Stimulated activated naive CD4-positive, alpha-beta T cell treated with Interleukin-2 at 50 U/mL for 16 hours (primary cell): ENCODE results near the gene MEAF6.

ENCODE experiments used
- DNase-seq: peaks from one replicate; lab custom pipeline; 2025; lab: John Stamatoyannopoulos, UW

Gene MEAF6

DNA sequence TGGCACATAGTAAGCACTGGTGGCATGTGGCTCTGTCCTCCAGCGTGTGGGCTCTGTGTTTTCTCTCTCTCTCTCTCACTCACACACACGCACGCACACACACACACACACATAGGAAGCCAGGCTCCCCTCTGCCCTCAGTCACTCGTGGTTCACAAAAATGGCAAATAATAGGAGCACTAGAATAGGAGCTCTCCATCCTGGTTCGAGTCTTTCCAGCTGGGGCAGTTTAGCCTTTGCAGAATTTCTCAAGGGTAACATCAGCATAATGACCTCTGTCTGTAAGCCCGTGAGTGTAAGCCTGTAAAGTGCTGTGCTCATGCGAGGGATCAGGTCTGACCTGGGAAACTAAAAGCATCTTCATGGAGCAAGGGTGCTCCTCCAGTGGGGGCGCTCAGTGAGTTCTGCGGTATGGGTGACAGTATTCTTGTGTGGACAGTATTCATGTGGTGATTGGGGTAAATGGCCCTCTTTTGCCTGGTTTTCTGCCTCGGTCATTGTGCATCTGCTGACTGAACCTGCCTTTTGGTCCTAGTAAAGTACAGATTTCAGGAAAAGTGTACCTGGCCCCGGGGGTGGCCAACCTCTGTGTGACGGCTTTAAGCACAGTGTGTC lies 41.0 kb downstream of the MEAF6 start:
- DNase-seq = peak; percentile 52

DNA sequence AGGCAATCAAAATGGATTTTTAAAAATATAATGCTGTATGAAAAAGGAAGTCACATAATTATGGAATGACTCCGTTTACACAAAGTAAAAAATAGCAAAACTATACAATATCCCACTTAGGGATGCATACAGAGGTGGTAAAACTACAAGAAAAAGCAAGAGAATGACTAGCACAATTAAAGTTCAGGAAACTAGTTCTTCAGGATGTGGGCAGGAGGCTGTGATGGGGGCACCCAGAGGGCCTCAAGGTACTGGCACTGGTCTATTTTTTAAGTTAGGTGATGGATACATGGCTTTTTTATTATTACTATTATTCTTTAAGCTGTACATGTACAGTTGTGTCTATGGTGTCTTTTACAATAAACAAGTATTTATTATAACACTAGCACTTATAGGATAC lies 41.6 kb downstream of the MEAF6 start:
- no peak for DNase-seq

DNA sequence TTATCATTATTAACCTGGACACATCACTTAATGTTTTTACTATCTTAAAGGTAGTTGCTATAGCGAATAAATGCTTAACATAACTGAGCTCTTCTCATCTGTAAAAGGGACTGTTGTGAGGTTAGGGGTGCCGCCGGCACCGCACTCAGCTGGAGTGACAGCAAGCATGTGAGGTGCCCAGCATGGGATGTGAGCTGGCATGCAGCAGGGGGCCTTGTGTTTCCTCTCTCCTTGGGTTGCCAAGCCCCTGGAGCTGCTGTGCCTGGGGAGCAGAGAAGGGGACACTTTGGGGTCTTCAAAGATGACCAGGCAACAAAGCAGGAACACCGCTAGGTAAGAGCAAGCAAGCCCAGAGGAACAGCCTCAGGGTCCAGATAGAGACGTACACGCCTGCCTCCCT lies 42.3 kb downstream of the MEAF6 start:
- DNase-seq = no peak

DNA sequence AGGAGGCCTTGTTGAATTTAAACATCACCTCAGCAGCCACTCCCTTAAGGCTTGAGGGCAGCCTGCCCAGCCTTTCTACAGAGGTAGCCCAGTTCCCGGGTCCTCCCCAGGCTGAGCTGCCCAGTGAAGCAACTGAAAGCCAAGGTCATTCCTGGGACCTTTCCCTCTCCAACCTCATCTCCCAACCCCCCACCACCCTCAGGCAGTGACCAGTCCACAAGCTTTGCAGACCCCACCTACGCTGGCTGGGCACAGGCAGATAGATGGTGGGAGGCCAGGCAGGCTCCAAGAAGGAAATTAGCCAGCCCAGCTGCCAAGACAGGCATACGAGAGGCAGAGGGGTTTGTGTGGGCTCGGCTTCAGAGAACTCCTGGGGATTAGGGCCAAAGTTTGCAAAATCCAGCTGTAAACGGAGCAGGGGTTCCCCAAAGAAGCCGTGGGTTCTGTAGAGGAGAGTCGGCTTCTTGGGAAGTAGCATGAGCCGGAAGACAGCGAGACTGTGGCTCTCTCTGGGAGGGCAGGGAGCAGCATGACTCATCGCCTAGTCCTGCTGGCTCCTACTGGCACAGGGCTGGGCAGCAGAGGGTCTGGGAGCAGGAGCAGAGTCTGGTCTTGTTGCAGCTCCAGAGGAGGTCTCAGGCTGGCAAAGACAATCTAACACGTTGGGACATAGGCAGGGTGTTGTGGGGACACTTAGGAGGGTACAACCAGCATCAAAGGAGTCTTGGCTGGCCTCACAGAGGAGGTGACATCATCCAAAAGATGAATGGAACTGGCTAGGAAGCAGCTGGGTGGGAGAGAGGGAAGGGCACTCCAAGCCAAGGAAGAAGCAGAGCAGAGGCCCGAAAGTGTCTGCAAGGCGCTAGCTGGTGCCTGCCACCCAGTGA lies 43.0 kb downstream of the MEAF6 start:
- DNase-seq = no peak

DNA sequence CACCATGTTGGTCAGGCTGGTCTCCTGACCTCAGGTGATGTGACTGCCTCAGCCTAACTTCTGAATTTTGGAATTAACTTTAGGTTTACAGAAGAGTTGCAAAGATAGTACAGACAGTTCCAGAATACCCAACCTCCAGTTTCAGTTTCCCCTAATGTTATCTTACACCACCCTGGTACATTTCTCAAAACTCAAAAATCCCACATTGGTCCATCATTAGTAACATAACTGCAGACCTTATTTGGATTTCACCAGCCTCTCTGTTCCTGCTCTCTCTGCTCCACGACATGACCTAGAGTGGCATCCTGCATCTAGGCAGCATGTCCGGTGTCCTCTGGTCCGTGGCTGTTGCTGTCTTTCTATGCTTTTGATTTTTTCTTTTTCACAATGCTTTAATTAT lies 45.2 kb downstream of the MEAF6 start:
- no peak for DNase-seq

DNA sequence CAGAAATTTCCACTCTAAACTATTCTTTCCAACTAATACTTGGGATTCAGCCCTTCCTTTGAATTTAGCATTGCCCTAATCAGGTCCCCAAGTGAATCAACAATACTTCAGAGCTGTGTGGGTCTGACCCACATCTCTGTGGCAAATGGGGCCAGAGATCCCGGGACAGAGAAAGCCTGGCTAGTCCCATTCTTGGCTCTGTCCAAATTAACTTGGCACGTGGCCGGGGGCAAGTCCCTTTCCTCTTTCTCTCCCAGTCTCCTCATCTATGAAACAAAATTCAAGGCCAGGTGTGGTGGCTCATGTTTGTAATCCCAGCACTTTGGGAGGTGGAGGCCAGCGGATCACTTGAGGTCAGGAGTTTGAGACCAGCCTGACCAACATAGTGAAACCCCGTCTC lies 46.5 kb downstream of the MEAF6 start:
- DNase-seq = no peak

DNA sequence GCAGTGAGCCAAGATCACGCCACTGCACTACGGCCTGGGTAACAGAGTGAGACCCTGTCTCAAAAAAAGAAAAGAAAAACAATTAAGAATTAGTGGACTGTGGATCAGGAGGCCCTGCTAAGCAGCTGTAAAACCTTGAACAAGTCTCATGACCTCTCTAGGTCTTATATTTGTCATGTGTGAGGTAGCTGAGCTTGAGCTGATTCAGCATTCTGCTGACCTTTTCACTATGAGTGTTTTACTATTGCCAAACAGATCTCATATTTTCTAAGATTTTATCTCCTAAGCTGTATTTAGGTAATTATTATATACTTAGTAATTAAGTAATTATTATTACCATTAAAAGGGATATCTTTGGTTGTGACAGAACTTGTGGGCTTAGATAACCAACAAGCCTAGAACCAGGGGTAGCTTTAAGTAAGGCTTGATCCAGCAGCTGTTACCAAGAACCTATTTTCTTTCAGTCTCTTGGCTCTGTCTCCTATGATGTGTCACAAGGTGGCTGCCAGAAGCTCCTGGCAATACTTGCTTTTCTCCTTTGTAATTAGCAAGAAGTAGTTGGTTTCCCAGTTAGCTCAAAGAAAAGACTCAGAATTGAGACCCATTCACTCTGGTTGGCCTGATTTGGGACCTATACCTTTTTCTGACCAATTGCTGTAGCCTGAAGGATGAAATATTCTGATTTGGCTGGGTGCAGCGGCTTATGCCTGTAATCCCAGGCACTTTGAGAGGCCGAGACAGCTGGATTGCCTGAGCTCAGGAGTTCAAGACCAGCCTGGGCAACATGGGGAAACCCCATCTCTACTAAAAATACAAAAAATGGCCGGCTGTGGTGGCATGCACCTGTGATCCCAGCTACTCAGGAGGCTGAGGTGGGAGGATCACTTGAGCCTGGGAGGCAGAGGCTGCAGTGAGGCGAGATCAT lies 48.7 kb downstream of the MEAF6 start:
- no peak for DNase-seq

DNA sequence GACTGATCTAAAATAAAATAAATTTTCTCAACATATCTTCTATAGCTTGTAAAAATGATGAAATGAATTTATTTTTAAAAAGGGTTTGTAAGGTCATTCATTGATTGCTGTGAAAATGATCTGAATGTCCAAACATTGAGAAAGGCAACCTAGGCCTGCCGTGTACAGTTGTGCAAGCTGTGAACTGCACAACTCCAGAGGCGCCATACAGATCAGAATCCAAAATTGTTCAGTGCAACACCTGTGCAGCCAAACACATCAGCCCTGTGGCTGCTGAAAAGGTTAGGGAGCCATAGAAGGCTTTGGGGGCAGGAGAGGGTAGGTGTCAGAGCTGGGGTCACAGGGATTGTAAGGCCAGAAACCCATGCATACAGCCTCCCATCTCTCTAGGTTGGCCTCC lies 50.1 kb downstream of the MEAF6 start:
- DNase-seq = no peak

DNA sequence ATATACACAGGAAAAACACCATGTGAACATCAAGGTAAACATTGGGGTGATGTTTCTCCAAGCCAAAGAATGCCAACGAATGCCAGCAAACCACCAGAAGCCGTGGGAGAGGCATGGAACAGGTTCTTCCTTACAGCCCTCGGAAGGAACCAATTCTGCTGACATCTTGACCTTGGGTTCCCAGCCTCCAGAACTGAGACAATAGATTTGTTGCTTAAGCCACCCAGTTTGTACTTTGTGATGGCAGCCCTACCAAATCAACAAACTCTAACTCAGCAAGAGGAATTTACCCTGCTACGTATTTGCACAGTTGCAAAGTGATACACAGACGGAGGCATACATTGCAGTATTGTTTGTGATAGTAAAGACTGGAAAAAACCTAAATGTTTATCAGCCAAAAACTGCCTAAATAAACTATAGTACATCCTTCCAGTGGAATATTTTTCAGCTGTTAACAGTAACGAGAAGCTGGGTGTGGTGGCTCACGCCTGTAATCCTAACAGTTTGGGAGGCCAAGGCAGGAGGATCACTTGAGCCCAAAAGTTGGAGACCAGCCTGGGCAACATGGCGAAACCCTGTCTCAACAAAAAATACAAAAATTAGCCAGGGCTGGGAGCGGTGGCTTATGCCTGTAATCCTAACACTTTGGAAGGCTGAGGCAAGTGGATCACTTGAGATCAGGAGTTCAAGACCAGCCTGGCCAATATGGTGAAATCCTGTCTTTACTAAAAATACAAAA lies 52.7 kb downstream of the MEAF6 start:
- no peak for DNase-seq

DNA sequence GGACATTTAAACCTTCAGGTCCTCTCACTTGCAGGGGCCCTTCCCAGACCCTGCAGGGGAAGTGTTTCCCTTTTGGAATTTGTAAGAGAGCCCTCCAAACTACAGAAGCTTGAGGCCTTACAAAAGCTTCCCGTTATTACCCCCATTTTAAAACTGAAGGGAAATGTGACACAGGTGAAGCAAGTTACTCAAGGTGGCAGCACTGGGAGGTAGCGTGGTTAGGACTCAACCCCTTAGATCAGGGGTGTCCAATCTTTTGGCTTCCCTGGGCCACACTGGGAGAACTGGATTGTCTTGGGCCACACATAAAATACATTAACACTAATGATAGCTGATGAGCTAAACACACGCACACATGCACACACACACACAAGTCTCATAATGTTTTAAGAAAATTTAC lies 56.0 kb downstream of the MEAF6 start:
- DNase-seq = no peak

DNA sequence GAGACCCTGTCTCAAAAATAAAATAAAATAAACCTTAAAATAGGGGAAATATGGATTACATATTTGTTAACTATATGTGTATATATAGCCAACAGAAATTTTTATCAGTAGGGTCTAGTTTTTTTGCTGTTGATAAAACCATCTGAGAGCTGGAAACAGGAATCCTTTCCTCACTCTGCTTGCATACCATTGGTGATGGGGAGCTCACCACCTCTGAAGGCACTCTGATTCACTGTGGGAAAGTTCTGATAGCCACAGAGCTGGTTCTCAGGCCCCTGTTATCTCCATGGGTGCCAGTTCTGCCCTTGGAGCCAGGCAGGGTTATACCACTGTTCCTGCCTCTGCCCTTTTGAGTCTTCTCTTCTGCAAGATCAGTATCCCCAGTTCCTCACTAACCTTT lies 58.0 kb downstream of the MEAF6 start:
- no peak for DNase-seq

DNA sequence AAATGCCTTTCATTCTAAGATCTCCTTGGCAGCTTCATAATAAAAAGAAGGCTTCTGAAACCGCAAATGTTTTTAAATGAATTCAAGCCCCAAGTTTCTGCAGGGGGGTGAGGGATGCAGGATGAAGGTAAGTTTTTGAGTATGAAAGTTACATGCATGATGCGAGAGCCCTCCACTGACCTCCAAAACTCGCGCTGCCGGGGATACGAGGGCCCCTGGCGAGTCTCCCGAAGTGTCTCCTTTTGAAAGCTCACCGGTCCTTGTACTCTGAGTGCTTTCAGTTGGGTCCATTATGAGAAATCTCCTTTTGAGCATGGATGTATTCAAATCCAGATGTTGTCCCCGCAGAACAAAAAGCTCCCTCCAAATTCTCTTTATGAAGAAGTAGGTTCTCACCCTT lies 59.0 kb downstream of the MEAF6 start:
- DNase-seq = no peak

DNA sequence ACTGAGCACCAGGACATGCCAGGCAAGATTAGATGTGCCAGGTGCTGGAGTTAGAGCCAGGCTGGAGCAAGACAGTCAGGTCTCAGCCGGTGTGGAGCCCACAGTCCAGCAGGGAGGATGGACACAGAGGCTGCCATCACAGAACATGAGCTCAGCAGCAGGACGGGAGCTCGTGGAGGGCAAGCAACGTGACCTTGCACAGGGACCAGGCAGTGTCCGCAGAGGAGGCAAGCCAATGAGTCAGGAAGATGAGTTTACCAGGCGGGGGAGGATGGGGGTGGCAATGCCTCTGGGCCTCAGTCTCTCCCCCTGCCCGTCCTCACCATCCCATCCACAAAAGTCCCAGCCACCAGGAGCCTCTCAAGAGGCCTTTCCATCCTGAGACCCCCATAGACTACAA lies 60.9 kb downstream of the MEAF6 start:
- no peak for DNase-seq

DNA sequence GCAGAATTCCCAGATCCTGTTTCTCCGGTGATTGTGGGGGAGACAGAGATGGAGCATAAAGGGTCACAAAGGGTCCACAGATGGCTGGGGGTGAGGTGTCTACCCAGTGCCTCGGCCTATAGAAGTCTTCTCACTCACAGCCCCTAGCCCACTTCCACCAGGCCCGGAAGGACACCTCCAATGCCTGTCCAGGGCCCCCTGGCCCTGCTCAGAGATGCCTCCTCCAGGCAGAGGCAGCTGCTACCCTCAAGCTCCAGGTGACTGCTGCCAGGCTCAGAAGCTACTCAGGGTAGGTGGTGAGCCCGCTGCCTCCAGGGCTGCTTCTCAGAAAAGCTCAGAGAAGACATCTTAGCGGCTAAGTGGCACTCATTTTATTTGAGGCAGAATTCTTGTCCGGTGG lies 62.1 kb downstream of the MEAF6 start:
- DNase-seq = no peak

DNA sequence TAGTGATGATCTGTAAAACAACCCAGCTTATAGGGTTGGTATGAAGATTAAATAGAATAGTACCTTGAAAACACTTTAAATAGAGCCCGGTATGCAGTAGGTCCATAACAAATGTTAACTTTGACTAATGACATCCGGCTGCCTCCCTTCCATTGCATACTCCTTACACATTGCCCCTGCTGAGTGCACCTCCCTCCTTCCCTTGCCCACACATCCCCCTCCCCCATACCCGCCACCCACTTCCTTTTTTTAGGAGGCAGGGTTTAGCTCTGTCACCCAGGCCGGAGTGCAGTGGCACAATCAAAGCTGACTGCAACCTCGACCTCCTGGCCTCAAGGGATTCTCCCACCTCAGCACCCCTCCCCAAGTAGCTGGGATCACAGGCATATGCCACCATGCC lies 64.6 kb downstream of the MEAF6 start:
- no peak for DNase-seq

DNA sequence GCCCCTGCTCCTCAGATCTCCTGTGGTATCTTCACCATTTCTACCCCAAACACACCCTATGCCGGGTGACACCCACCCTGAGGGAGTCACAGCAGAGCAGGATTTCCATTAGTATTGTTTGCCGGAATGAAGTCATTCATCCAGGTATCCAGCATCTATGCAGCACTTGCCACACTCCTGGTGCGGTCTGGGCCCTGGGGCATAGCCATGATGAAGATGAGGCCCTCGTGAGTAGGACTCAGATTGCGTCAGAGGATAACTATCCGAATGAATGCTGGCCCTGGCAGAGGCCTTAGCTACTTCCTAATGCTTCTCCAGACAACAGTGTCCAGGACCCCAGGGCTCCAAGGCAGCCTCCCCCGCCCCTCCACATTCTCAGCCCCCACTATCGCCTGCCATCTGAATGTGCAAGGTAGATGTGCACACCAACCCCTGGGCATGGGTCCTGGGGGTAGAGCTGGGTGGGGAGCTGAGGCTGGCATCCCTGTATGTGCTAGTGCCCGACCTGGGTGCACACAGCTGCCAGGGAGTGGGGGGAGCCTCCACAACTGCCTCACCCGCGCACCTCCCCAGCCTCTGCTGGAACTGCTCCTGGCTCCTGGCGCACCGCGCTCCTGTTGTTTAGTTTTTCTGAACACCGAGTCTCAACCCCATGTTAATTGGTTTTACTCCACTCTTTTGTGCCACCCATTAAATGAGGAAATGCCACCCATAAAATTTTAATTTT lies 65.7 kb downstream of the MEAF6 start:
- no peak for DNase-seq

DNA sequence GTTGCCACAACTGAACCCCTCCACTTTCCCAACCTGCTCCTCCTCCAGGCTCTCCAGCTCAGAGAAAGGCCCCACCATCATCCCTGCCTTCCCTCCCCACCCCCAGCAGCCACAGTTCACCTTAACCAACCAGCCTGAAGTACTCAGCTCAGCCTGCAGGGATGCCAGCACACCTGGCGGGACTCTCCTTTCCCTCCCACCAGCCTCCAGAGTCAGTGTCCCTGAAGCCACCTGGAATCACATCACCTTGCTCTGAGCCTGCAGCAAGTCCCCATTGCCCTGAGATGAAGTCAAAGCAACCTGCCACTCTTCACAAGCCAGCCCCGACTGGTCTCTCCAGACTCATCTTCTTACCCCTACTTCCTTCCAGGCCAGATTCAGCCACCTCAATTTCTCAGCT lies 66.4 kb downstream of the MEAF6 start:
- no peak for DNase-seq

DNA sequence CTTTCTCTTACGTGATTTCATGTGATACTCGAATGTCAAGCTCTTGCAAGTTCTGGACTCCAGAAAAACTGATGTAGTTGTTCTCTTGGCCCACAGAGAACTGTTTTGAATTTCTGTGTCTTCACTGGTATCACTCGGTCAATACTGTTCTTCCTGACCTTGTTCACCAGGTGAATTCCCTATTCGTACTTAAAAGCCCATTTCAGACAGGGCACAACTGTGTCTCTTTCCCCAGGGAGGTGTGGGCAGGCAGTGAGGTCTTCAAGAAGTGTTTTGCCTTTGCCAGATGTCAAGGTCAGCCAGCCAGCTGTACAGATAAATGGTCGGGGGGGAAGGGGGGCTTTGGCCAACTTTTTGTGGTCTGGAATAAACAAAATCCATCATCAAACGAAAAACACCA lies 67.7 kb downstream of the MEAF6 start:
- DNase-seq = no peak

DNA sequence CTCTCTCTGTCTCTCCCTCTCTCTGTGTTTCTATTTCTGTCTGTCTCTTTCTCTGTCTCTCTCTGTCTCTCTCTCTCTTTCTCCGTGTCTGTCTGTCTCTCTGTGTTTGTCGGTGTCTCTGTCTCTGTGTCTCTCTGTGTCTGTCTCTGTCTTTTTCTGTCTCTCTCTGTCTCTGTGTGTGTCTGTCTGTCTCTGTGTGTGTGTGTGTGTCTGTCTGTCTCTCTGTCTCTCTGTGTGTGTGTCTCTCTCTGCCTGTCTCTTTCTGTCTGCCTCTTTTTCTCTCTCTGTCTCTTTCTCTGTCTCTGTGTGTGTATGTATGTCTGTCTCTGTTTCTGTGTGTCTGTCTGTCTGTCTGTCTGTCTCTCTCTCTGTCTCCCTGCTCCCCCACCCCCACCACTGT lies 71.9 kb downstream of the MEAF6 start:
- no peak for DNase-seq
